Anterior cingulate cortex (tissue), 58 donors: Measurements from ENCODE around the gene ETV4.

Experiments
- DNase-seq, 58 donors: peaks; one replicate each; lab custom pipeline; 2025; lab: John Stamatoyannopoulos, UW

The ETV4 gene

DNA sequence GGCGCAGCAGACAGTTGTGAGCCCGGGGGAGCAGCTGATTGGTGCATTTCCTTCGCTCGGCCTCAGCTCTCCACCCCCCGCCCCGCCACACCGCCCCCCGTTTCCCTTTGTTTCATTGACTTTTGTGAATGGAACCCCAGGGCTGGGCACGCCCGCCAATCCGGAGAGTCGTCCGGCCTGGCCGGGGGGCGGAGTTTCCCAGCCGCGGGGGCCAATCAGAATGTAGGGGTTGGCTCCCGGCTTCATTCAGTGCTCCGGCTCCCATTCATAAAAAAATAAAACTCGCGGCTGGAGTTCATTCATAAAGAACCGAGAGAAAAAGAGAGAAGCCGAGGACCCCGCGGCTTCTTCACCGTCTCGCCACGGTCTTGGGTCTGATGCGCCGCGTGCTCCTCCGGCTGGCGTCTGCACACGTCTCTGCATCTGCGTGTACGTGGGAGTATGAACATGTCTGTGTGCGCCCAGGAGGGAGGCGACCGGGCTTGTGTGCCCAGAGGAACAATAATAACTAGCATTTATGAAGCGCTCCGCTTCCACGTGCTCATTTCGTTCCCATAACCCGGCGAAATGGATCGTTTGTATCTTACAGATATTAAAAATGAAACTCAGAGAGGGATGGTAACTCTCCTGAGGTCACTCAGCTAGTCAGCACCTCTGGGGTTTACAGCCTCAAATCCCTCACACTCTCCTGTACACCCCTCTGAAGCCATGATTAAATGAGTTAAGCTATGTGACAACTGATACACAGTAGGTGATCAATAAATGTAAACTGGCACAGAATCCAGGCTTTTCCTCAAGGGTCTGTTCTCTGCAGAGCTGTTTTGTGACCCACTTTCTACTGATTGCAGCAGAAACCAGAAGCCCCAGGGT lies at the start of gene ETV4:
ETV4 (minus strand) TSS at position 22 of the 870 bp plus-strand sequence. CDS start 723 bp downstream, outside the sequence.
- DNase-seq: peak; percentile 18 to 92 (median 84)

DNA sequence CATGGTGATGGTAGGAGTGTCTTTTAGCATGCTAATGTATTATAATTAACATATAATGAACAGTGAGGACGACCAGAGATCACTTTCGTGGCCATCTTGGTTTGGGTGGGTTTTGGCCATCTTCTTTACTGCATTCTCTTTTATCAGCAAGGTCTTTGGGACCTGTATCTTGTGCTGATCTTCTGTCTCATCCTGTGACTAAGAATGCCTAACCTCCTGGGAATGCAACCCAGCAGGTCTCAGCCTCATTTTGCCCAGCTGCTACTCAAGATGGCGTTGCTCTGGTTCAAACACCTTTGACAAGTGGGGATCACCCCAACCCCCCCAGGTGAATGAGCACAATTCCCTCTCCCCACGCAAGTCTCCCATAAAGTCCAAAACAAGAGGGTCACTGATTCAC lies 49.3 kb upstream of the ETV4 start:
- no peak for DNase-seq

- peak in 3 of 58 donors; percentile 1 to 21 (median 16) for DNase-seq
These were observed 45.8 kb upstream of the ETV4 start for GRCh38 chr17:43591779-43592562.

- DNase-seq: no peak
These were observed 44.9 kb upstream of the ETV4 start for GRCh38 chr17:43591001-43591400.

- no peak for DNase-seq
These were observed 42.7 kb upstream of the ETV4 start for GRCh38 chr17:43588664-43589435.

- no peak for DNase-seq
These were observed 42.0 kb upstream of the ETV4 start for GRCh38 chr17:43588121-43588520.

- DNase-seq: no peak
These were observed 41.5 kb upstream of the ETV4 start for GRCh38 chr17:43587647-43588046.

GRCh38 chr17:43584666-43585102 lies 38.5 kb upstream of the ETV4 start:
- no peak for DNase-seq

- DNase-seq: no peak
These were observed 37.2 kb upstream of the ETV4 start for GRCh38 chr17:43583332-43583731.

DNA sequence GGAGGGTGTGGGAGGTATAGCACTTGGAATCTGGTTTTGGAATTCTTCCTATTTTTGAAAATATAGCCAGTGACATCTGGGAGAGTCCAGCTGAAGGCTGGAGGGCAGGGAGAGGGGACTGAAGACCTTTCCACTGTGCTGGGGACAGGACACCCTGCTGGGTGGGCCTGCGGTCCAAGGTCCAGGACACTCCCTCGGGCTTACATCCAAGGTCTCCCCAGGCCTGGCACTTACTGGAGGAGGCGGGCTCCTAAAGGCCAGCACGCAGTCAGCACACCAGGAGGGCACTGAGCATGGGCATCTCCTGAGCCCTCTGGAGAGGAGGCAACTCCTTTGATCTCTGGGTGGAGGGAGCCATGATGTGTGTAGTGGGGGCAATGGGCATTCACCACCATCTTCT lies 35.5 kb upstream of the ETV4 start:
- no peak for DNase-seq

DNA sequence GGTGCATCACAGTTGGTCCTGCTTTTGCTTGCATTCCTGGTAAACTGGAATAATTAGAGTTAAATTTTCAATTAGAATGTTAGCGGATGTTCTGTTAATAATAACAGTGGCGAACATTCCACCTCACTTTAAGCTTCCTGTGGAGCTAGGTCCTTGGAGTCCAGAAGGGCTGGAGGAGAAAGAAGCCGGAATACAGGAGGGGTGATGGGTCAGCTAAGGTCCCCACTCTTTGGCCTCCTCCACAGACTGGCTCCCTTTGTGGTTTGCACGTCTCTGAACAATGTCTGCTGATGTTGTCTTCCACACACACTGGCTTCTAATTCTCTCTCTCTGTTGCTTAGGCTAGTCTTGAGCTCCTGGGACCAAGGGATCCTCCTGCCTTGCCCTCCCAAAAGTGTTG lies 35.0 kb upstream of the ETV4 start:
- DNase-seq: no peak

DNA sequence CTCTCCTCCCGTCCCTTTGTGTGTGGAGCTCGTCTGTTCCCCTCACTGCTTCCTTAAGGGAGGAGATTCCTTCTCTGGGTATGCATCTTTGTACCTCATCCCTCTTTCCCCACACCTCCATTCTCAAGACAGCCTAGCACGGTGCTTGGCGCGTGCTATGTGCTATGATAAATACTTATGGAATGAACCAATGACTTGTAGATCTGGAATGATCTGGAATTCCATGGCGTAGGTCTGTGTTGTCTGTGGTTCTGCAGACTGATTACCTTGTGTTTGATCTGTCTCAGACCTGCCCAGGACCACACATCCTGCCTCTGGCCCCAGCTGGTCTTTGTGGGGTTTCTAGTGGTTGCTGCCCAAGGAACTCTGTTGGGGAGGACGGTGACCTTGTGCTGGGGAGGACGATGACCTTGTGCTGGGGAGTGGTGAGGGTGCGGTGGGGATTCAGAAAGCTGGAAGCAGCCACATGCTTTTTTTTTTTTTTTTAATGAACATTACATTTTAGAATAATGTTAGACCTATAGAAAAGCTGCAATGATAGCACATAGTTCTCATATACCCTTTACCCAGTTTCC lies 33.5 kb upstream of the ETV4 start:
- no peak for DNase-seq

DNA sequence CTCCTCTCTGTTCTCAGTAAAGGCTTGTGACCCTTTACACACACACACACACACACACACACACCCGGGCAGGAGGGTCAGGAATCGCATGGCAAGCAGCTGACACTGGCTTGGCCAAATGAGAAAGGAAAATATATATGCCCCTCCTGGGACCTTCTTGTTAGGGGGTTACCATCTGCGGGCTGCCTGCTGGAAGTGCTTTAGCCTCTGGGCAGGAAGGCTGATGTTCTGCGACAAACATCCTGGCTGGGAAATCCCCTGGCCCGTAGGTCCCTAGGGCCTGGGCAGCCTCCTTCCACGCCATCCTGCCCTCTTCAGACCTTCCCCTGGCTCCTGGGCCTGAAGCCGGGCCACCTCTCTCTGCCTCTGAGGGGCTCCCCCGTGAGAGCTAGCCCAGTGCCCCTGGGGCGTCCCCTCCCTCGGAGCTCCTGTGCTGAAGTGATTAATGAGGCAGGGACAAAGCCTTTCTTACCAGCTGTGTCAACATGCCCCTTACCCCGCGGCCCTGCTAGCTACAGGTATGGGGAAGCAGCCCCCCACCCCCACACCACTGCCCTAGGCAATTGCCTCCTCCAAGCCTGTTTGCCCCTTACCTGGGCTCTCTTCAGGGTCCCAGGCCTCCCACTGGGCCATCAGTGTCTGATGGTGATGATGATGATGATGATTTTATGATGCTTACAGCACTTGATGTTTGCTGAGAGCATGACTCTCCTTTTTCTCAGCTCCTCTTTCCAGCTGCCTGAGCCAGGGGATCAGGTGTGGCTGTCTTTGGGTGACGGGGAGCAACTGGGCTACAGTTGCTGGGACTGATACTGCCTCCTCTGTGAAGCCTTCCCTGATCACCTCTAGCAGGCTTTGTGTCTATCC lies 32.8 kb upstream of the ETV4 start:
- DNase-seq: no peak

DNA sequence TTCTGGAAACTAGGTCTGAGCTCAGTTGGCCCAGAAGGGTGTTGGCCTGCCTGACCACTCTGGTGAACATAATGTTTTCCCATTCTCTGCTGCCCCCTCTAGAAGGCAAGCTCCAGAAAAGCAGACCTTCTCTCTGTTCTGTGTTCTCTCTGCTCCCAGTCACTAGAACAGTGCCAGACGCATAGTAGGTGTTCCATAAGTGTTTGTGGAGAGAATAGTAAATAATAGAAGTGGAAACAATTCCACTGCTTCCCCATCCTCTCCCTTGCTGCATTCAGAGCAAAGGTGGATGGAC lies 32.2 kb upstream of the ETV4 start:
- no peak for DNase-seq

DNA sequence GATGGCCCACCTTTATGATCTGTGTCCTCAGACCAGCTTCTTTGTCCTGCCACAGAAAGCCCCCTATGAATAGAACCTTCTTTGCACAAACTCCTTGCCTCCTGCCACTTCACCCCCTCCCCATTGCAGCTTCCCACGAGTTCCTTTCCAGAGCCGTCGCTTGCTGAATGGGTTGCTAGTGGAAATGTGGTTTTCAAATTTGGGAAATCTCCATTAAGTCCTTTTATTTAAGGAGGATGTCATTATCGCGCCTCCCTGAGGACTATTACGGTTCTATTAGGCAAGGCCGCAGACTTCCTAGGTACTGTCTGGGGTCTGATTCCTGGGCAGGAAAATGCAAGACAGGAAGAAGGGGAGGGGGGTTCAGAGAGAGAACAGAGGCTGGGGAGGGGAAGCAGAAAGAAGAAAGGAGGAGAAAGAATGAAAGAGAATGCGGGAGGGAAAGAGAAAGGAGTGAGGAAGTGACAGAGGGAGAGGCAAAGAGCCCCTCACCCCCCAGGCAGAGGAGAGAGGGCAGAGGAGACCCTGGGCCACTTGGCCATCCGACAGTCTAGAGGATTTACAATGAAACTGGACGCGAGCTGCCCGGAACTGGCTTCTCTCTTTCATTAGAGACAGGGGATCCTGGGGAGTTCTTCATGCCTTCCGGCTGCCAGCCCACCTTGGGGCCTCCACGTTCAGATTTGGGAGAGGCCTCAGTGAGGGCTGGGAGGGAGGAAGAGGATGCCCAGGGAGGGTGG lies 31.7 kb upstream of the ETV4 start:
- no peak for DNase-seq

GRCh38 chr17:43576563-43577229 lies 30.6 kb upstream of the ETV4 start:
- peak in 53 of 58 donors; percentile 5 to 72 (median 35) for DNase-seq

- DNase-seq: no peak
These were observed 28.9 kb upstream of the ETV4 start for GRCh38 chr17:43574896-43575525.

DNA sequence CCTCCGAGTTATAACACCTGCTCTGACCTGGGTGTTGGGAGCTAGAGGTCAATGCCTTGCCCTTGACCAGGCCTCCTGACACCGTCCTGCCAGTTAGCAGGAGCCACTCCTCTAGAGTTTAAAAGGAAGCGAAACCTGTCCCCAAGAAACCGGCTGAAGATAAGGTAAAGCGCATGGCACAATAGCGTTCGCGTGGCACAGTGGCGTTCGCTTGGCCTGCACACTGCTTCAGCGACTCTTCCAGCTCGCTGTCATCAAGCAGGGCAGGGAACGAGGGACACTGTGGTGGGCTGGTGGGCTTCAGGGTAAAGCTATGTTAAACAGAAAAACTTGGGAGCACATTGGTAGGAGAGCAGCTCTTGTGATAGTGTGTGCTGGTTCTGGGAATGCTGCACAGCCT lies 28.2 kb upstream of the ETV4 start:
- DNase-seq: peak in 1 of 58 donors; percentile 1
